Measurements from ENCODE around the gene CA12.
"Not testable (repeated sequence)": the region's sequence is repeated elsewhere in the genome, so short reads cannot be mapped to it uniquely, and the experiment has no call there.

- TF ChIP-seq CTCF, POLR2A (IDR thresholded peaks at IDR 0.05): not testable (repeated sequence)
These were observed 61.2 kb downstream of the CA12 start for GRCh38 chr15:63320446-63320845.
